Epithelial cell of proximal tubule (primary cell): Measurements from ENCODE around the gene RNF10. TPM values are rescaled to one million over a fixed set of nuclear protein-coding genes. Genes with fewer than 3 reads are reported as not detected.
"Not testable (repeated sequence)": the region's sequence is repeated elsewhere in the genome, so short reads cannot be mapped to it uniquely, and the experiment has no call there.

Experiments used
- DNase-seq: peaks from one replicate; pipeline ENCODE4 v3.0.0-alpha.2; 2011; ENCODE audit warnings: low read depth
- H3K4me3 ChIP-seq: 2 replicates; pipeline ENCODE4 v1.5.1; 2011; ENCODE audit warnings: low read depth, mild to moderate bottlenecking, low read length
- CTCF ChIP-seq: conservative IDR thresholded peaks from 2 replicates; pipeline ENCODE4 v1.5.1; 2012; ENCODE audit warnings: low read depth, mild to moderate bottlenecking, low read length
- total RNA-seq: library from RNA; depleted of rRNA; stranded (reverse); fragments of >200 nt; gene quantifications from 2 replicates; pipeline ENCODE4 v1.2.3, GENCODE V29; 2015

Gene RNF10
- total RNA-seq, 1 donor from 2014 or later = 66.9 TPM

- DNase-seq = no peak
- TF ChIP-seq CTCF = no peak
- no peak overlapping the region for H3K4me3 ChIP-seq
These were observed 29.6 kb upstream of the RNF10 start for GRCh38 chr12:120504587-120504986.

- H3K4me3 ChIP-seq = no peak overlapping the region
- DNase-seq = no peak
- TF ChIP-seq CTCF = no peak
These were observed 25.6 kb upstream of the RNF10 start for GRCh38 chr12:120508537-120508936.

- no peak for DNase-seq
- no peak overlapping the region for H3K4me3 ChIP-seq
These were observed 20.2 kb upstream of the RNF10 start for GRCh38 chr12:120514002-120514401.

GRCh38 chr12:120515496-120515895 lies 18.7 kb upstream of the RNF10 start:
- TF ChIP-seq CTCF = no peak
- no peak overlapping the region for H3K4me3 ChIP-seq
- DNase-seq = no peak

More at GRCh38 chr12:120514002-120514401, 20.2 kb upstream of the RNF10 start:
- TF ChIP-seq CTCF = no peak

GRCh38 chr12:120519324-120519723 lies 14.8 kb upstream of the RNF10 start:
- not testable (repeated sequence) for DNase-seq, H3K4me3 ChIP-seq

GRCh38 chr12:120522568-120522967 lies 11.6 kb upstream of the RNF10 start:
- no peak overlapping the region for H3K4me3 ChIP-seq
- DNase-seq = no peak
- TF ChIP-seq CTCF = no peak

GRCh38 chr12:120528861-120529525 lies 5.2 kb upstream of the RNF10 start, which contains the start of gene COQ5:
TSS of gene COQ5 (minus strand) at chr12:120529158. CDS start at chr12:120529141, 17 bp downstream.
- no peak for DNase-seq
- H3K4me3 ChIP-seq = peak within 1 kb of the TSS; percentile 98
- TF ChIP-seq CTCF = no peak
